Central memory CD8-positive, alpha-beta T cell (primary cell): ENCODE results near the gene KCTD2.
"Not testable (repeated sequence)": the region's sequence is repeated elsewhere in the genome, so short reads cannot be mapped to it uniquely, and the experiment has no call there.

Source experiments
- ATAC-seq: fragments of 150-1000 bp; cut with Tn5 transposase; replicated peaks from 2 replicates; pipeline ENCODE4 v1.10.0; 2022; ENCODE audit warnings: mild to moderate bottlenecking, moderate FRiP score, moderate number of reproducible peaks; ENCODE audit not compliant: poor library complexity, severe bottlenecking; ENCODE audit errors: extremely low read depth
- DNase-seq, 2 donors: peaks; one replicate each; pipeline ENCODE4 v3.0.0; 2021; ENCODE audit warnings: low spot score in 2 of 2
- H3K27ac Mint-ChIP-seq: one replicate; pipeline ENCODE4 v1.8.0; 2022; ENCODE audit warnings: low read depth, mild to moderate bottlenecking, moderate library complexity, mixed read lengths
- H3K27me3 Mint-ChIP-seq: one replicate; pipeline ENCODE4 v1.8.0; 2022; ENCODE audit warnings: mixed read lengths
- H3K36me3 Mint-ChIP-seq: one replicate; pipeline ENCODE4 v1.8.0; 2022; ENCODE audit warnings: mild to moderate bottlenecking, moderate library complexity, mixed read lengths; ENCODE audit not compliant: insufficient read depth
- H3K4me1 Mint-ChIP-seq: one replicate; pipeline ENCODE4 v1.8.0; 2022; ENCODE audit warnings: mixed read lengths
- H3K4me3 Mint-ChIP-seq: one replicate; pipeline ENCODE4 v1.8.0; 2022; ENCODE audit warnings: mild to moderate bottlenecking, moderate library complexity, mixed read lengths
- H3K9me3 Mint-ChIP-seq: one replicate; pipeline ENCODE4 v1.8.0; 2022; ENCODE audit warnings: mixed read lengths

Gene KCTD2

GRCh38 chr17:75045946-75046406, 1.0 kb upstream of the KCTD2 start:
- not testable (repeated sequence) for H3K9me3 Mint-ChIP-seq, ATAC-seq, DNase-seq, H3K27me3 Mint-ChIP-seq
- Mint-ChIP-seq H3K27ac (peak overlapping the region; percentile 96), H3K36me3 (peaks cover 18% of the 10 kb centered on the region), H3K4me1 (peaks cover 31% of the 10 kb centered on the region), H3K4me3 (peak overlapping the region; percentile 93)

DNA sequence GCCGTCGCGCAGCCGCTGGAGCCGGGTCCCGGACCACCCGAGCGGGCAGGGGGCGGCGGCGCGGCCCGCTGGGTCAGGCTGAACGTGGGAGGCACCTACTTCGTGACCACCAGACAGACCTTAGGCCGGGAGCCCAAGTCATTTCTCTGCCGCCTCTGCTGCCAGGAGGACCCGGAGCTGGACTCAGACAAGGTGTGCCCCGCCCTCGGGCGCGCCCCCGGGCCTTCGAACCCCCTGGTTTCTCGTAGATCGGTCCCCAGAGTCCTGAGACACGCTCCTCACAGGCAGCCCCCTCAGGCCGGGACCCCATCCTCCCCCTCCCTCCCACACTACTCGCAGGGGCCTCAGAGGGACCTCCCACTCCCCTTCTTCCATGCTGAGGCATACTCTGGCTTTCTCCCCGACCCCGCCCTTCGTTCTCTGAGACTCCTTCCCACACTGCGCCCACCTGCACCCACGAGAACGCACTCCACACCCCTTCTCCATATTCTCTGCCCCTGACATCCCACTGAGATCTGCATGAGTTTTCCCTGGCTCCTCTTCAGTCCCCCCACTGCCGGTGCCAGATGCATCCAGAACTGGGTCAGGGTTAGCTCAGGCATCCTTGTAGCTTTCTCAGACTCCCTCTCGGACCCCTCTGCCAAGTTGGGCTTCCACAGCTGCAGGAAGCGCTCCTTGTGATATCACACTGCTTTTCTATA, 523 bp downstream of the KCTD2 start:
- no peaks in the 10 kb centered on the region for H3K27me3 Mint-ChIP-seq
- no peaks in the 10 kb centered on the region for H3K9me3 Mint-ChIP-seq
- H3K36me3 Mint-ChIP-seq = peaks cover 17% of the 10 kb centered on the region
- peak overlapping the region; percentile 93 for H3K4me3 Mint-ChIP-seq
- H3K4me1 Mint-ChIP-seq = peaks cover 36% of the 10 kb centered on the region
- peak overlapping the region; percentile 93 for H3K27ac Mint-ChIP-seq
- no peak for DNase-seq
- peak; percentile 11 for ATAC-seq

GRCh38 chr17:75048249-75048878, 1.3 kb downstream of the KCTD2 start:
- Mint-ChIP-seq H3K4me1 (peaks cover 36% of the 10 kb centered on the region), H3K27me3 (no peaks in the 10 kb centered on the region)

GRCh38 chr17:75049057-75049456, 2.0 kb downstream of the KCTD2 start:
- ATAC-seq (no peak), DNase-seq (no peak)
- Mint-ChIP-seq H3K27ac (no peak overlapping the region), H3K4me3 (peak overlapping the region; percentile 93), H3K9me3 (no peaks in the 10 kb centered on the region), H3K4me1 (peaks cover 36% of the 10 kb centered on the region), H3K36me3 (peaks cover 27% of the 10 kb centered on the region), H3K27me3 (no peaks in the 10 kb centered on the region)

More at GRCh38 chr17:75048249-75048878, 1.3 kb downstream of the KCTD2 start:
- ATAC-seq (no peak), DNase-seq (no peak)
- Mint-ChIP-seq H3K9me3 (no peaks in the 10 kb centered on the region), H3K27ac (peak overlapping the region; percentile 93), H3K36me3 (peaks cover 23% of the 10 kb centered on the region), H3K4me3 (peak overlapping the region; percentile 93)

DNA sequence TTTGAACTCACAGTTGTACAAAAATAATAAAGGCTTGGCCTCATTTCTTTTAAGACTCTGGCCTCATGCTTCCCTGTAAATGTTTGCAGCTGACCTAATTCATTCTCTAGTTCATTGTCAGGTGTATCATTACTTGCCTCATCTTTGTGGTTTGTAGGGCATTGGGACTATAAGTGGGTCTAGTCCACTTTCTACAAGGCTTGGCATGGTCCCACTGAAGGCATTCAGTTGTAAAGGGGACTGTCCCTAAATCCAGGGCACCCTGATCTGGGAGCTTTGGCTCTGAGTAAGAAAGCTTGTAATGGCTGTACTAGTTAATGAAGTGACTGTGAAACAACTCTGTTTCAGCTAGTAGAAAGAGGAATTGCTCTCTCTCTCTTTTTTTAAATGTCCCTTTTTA, 2.7 kb downstream of the KCTD2 start:
- H3K36me3 Mint-ChIP-seq = peaks cover 28% of the 10 kb centered on the region
- no peak for ATAC-seq
- H3K27me3 Mint-ChIP-seq = no peaks in the 10 kb centered on the region
- H3K27ac Mint-ChIP-seq = no peak overlapping the region
- no peaks in the 10 kb centered on the region for H3K9me3 Mint-ChIP-seq
- no peak for DNase-seq
- peaks cover 33% of the 10 kb centered on the region for H3K4me1 Mint-ChIP-seq
- H3K4me3 Mint-ChIP-seq = no peak overlapping the region

DNA sequence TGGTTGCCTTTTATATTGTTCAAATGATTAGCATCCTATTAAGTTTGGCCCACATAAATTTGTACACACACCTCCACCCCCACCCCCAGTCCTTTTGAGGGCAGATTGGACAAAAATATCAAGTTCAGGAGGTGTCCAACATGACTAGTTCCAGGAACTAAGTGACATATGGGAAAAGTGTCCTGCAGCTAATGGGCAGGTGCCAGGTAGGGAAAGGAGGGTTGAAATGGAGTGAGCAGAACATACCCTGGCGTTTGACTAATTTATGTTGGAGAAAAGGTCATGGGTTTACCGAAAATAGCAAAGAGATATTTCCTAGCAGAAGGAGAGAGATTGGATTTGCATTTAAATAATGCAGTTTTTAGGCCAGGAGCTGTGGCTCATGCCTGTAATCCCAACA, 4.9 kb downstream of the KCTD2 start:
- Mint-ChIP-seq H3K27me3 (no peaks in the 10 kb centered on the region), H3K4me1 (peaks cover 23% of the 10 kb centered on the region), H3K9me3 (no peaks in the 10 kb centered on the region), H3K4me3 (no peak overlapping the region), H3K36me3 (peaks cover 34% of the 10 kb centered on the region), H3K27ac (no peak overlapping the region)
- ATAC-seq (no peak), DNase-seq (no peak)

DNA sequence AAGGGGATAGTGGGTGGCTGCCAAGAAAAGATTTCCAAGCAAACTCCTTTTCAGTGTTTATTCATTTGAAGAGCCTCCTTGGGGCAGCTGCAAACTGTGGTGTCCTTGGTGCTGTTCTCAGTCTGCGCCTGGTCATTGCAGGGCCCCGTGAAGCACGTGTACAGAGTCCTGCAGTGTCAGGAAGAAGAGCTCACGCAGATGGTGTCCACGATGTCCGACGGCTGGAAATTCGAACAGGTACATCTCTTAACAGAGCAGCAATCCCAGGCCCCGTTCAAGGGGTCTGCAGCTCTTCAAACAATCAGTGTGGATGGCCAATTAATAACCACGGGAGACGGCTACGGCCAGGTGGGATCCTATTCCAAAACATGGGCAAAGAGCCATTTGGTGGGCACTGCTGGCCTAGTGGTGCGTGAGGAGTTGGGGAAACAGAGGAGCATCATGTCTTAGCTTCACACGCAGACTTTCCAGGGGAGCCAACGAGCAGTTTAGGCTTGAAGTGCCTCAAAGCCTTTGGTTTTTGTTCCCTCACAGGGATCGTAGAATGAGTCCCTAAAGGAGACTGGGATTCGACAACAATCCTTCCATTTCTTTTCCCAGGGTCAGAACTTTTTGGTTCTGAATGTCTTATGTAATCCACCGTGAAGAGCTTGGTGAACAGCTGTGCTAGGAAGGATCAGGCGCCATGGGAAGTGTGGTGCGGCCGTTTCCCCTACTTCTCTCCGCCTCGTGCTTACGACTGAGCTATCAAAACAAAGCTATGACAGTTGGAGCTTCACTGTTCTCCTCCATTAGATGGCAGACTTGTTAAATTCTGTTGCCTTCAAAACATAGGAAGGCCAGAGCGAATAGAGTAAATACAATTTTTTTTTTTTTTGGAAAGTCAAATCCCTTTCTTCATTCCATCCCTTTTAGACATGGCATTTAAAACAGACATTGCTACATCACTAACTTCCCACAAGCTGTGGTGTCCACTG, 12.6 kb downstream of the KCTD2 start:
- no peak for ATAC-seq
- H3K4me3 Mint-ChIP-seq = no peak overlapping the region
- H3K36me3 Mint-ChIP-seq = peaks cover 38% of the 10 kb centered on the region
- DNase-seq = no peak
- H3K27me3 Mint-ChIP-seq = no peaks in the 10 kb centered on the region
- H3K4me1 Mint-ChIP-seq = no peaks in the 10 kb centered on the region
- no peaks in the 10 kb centered on the region for H3K9me3 Mint-ChIP-seq
- H3K27ac Mint-ChIP-seq = no peak overlapping the region

DNA sequence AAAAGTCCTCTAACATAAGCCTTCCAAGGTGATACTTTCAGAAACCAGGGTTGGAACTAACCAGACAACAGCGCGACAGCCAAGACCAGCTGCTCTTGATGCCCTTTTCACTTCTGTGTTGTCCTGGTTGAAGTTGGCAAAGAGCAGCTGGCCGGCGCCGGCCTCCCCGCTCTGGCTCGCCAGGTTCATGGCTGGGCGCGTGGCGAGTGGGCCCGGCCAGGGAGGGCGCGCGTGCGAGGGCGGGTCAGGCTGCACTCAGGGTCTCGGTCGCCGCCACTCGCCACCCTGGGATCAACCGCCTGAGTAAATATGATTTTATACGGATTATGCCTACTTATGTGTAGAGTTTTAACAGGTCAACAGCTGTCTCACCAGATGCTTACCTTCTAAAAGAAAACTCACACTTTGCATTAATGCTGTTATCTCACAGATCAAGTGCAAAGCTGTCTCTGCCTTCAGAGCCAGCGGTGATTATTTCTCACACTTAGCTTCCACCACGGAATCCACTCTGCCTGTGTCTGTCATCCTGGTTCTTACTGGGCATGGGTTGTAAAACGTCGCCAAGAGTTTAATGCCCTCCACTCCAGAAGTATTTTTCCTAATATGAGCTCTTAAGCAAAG, 13.5 kb downstream of the KCTD2 start:
- Mint-ChIP-seq H3K4me1 (no peaks in the 10 kb centered on the region), H3K4me3 (no peak overlapping the region), H3K9me3 (no peaks in the 10 kb centered on the region), H3K27ac (no peak overlapping the region), H3K36me3 (peaks cover 36% of the 10 kb centered on the region), H3K27me3 (no peaks in the 10 kb centered on the region)
- no peak for ATAC-seq
- no peak for DNase-seq

DNA sequence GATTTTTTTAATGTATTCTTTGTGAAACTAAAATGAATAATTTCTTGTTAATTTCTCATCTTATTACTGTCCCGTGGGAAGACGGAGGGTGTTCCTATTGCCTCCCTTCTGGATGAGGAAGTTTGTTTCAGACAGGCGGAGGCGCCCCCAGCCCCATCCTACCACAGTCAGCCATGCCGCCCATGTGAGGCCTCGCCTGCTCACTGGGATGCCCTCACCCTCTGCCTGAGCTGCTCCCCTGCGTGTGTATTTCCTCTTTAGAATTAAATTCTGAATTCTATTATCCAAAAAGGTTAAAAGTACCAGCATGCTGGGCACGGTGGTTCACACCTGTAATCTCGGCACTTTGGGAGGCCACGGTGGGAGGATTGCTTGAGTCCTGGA, 14.0 kb downstream of the KCTD2 start:
- Mint-ChIP-seq H3K27me3 (no peaks in the 10 kb centered on the region), H3K27ac (no peak overlapping the region), H3K4me1 (no peaks in the 10 kb centered on the region), H3K9me3 (no peaks in the 10 kb centered on the region), H3K36me3 (peaks cover 35% of the 10 kb centered on the region), H3K4me3 (no peak overlapping the region)
- no peak for ATAC-seq
- DNase-seq = no peak

- no peak for ATAC-seq
- DNase-seq = no peak
- Mint-ChIP-seq H3K27ac (no peak overlapping the region), H3K27me3 (no peaks in the 10 kb centered on the region), H3K4me3 (no peak overlapping the region), H3K36me3 (peaks cover 31% of the 10 kb centered on the region), H3K4me1 (peaks cover 5% of the 10 kb centered on the region), H3K9me3 (no peaks in the 10 kb centered on the region)
These were observed 14.6 kb downstream of the KCTD2 start for GRCh38 chr17:75061618-75062017.

GRCh38 chr17:75063201-75063600, 16.2 kb downstream of the KCTD2 start:
- DNase-seq (no peak), ATAC-seq (no peak)
- Mint-ChIP-seq H3K27ac (no peak overlapping the region), H3K4me3 (no peak overlapping the region), H3K27me3 (no peaks in the 10 kb centered on the region), H3K4me1 (peaks cover 12% of the 10 kb centered on the region), H3K9me3 (no peaks in the 10 kb centered on the region), H3K36me3 (peaks cover 27% of the 10 kb centered on the region)

DNA sequence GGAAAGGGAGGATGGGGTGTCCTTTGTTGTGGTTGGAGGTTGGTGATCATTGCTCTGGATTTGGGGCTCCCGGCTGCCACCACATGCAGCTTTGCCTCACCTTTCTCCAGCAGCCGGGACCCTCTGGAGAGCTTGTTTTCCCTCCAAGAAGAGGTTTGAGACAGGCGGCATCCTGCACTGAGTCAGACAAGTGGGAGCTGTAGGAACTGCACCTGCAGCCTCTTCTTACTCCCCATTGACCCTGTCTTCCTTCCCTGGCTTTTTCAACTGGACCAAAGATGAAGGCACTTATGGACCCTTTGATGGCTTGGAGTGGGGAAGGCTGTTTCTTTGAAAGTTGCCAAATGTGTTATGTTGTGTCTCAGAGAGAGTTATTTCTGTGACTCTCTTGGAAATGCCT, 16.6 kb downstream of the KCTD2 start:
- no peak for DNase-seq
- Mint-ChIP-seq H3K27me3 (no peaks in the 10 kb centered on the region), H3K4me3 (no peak overlapping the region), H3K4me1 (peaks cover 12% of the 10 kb centered on the region), H3K36me3 (peaks cover 25% of the 10 kb centered on the region), H3K27ac (no peak overlapping the region), H3K9me3 (no peaks in the 10 kb centered on the region)
- ATAC-seq = no peak
